ENCODE data around the gene BLCAP.

Gene BLCAP

GRCh38 chr20:37529968-37530600 is 2.4 kb upstream of the BLCAP start:
- no peak for DNase-seq (ENCODE audit: low read depth in 3 of 3)

DNA sequence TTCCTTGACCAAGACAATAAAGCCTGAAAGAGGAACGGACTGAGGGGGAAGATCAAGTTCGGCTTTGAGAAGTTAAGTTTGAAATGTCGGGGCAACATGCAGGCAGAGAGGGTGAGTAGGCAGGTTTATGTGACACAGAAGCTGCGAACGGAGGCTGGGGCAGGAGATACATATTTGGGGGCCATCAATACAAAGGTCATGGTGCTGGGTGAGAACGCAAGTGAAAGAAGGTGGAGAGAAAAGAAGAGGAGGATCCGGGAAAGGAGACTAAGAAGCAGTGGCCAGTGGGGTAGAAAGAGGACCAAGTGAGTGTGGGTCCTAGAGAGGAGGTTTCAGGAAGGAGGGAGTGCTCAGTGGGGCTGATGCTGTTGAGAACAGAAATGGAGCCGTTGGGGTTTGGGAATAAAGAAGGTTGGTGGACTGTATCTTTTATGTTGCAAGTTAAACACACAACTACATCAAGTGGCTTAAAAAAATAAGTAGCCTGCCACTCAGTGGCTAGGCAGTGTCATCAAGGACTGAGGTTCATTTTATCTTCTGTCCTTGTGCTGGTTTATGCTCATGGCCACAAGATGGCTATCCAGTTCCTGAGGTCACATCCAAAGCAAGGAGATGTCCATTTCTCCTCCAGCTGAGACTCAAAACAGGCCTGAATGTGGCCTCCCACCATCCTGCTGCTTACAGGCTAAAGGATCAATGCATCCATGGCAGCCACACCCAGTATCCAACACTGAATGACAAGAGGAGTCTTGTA is 1.7 kb upstream of the BLCAP start:
- DNase-seq (ENCODE audit: low read depth in 3 of 3), result no peak

DNA sequence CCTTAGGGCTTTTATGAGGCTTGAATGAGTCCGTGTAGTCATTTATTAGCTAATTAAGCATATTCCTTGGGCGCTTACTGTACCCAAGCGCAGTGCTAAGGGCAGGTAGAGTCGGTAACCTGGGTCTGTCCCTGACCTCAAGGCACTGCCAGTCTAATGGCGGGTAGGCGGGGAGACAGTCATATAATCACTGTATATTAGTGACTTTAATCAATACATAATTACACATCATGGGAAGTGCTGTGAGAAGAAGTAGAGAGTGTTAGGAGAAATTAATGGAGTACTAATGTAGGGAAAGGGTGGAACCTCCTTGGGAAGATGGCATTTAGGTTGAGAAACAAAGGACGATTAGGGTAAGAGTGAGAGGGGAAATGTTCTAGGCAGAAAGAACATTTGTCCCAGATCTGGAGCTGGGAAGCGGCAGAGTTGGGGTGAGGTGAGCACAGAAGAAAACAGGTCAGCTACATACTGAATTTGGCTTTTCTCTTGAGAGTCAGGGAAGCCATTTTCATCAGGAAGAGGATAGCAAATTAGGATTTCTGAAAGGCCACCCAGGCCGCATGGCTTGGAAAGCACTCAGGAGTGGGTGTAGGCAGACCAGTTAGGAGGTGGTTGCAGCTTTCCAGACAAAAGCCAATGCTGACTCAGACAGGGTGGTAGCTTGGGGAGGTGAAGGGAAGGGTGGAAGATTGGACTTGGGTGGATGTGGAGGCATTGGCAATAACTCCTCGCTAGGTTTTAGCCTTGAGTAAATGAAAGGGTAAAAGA is 954 bp upstream of the BLCAP start:
- DNase-seq (ENCODE audit: low read depth in 3 of 3), result no peak

- no peak for DNase-seq (ENCODE audit: low read depth in 3 of 3)
These were observed 638 bp downstream of the BLCAP start for GRCh38 chr20:37526839-37527637.

GRCh38 chr20:37526238-37526838 is 1.3 kb downstream of the BLCAP start:
- no peak for DNase-seq (ENCODE audit: low read depth in 3 of 3)

GRCh38 chr20:37525810-37526209 is 1.9 kb downstream of the BLCAP start:
- DNase-seq (ENCODE audit: low read depth in 3 of 3), result no peak

DNA sequence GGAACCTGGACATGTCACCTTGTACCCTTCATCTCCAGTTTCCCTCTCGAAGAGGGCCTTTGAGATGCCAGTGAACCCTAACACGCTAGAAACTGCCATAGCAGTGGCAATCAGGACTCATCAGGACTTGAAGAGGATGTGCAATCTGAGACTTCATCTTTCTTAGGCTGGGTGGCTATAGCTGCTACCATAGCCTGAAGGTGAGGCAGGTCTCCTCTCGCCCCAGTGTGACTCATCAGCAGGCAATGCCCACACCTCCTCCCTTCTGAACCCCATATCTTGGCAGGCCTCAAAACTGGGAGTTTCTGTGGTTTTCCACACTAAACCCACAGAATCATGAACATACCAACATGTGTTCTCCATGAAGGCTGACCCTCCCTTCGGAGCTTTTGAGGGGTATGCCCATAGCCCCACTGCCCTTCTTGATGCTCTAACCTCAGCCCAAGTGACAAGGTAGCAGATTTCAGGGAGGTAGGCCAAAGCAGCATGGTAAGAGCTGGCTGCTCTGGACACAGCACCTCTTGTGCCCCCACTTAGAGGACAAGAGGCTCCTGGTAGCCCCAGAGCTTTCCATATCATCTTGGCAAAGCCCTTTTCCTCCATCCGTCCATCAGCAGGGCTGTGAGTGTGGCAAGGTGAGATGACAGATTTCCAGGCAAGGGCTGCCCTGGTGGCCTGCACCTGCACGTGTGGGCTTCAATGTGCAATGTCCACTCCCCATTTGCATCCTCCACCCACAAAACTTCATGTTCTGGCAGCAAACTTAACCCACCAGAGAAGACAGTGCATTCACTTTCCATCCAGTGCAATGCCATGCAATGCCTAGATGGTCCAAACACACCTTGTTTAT is 2.6 kb downstream of the BLCAP start:
- no peak for DNase-seq (ENCODE audit: low read depth in 3 of 3)

DNA sequence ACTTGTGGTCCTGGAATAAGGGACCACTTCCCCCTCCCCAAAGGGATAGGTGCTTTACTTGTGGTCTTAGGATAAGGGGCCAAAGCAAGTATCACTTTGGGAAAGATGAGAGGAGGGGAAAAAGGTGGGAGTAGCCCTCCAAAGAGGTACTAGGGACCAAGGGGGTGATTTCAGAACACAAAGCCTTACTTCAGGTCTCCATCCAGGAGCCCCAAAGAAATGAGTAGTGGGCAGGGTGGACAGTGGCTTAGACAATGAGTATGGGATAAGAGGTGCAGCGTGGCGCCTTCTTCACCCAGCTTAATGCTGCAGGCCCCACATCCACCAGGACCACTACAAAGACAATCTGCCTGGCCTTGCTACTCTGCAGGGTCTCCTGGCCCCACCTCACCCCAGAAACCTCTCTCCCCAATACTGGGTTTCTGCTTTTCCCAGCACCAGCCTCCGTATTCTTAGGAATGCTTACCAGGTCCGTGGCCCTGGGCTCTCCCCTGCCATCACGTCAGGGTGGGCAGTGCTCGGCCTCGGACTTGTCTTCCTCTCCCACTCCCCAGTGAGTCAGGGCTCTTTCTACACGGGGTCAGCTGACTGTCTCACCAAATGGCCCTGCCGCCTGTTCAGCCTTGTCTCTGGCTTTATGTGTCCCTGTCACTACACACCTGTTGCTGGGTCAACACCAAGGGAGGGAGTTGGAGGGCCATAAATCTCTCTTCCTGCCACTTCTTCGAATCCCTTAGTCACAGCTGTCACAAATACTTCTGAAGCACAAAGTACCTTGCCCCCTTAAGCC is 3.6 kb downstream of the BLCAP start:
- DNase-seq (ENCODE audit: low read depth in 3 of 3), result no peak

GRCh38 chr20:37523012-37523391 is 4.7 kb downstream of the BLCAP start:
- DNase-seq (ENCODE audit: low read depth in 3 of 3), result no peak

DNA sequence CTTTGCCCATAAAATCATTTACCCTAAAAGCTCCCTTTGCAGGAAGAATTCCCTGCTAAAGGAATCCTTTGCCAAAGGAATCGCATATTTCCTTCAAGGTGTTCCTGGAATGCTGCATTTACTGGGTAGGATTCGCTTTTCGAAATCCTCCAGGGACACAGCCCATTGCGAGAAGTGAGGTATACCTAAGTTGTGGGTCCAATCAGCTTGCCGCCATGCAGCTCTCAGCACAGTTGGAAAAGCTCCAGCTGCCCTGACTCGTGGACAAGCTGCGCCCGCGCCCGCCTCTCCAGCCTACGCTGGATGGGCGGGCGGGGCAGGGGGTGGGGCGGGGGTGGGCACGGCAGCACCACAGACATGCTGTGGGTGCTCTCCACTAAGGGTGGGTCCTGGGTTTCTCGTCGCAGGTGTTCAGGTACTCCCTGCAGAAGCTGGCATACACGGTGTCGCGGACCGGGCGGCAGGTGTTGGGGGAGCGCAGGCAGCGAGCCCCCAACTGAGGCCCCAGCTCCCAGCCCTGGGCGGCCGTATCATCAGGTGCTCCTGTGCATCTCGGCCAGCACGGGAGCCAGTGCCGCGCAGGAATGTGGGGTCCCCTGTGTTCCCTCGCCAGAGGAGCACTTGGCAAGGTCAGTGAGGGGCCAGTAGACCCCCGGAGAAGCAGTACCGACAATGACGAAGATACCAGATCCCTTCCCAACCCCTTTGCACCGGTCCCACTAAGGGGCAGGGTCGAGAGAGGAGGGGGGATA is 5.2 kb downstream of the BLCAP start:
- DNase-seq (ENCODE audit: low read depth in 3 of 3), result no peak

GRCh38 chr20:37521061-37521771 is 6.5 kb downstream of the BLCAP start, which contains the start of gene NNAT:
NNAT (plus strand) TSS chr20:37521250; CDS start chr20:37521332, 82 bp downstream.
- no peak for DNase-seq (ENCODE audit: low read depth in 3 of 3)

- no peak for DNase-seq (ENCODE audit: low read depth in 3 of 3)
These were observed 7.2 kb downstream of the BLCAP start for GRCh38 chr20:37520419-37520955.

DNA sequence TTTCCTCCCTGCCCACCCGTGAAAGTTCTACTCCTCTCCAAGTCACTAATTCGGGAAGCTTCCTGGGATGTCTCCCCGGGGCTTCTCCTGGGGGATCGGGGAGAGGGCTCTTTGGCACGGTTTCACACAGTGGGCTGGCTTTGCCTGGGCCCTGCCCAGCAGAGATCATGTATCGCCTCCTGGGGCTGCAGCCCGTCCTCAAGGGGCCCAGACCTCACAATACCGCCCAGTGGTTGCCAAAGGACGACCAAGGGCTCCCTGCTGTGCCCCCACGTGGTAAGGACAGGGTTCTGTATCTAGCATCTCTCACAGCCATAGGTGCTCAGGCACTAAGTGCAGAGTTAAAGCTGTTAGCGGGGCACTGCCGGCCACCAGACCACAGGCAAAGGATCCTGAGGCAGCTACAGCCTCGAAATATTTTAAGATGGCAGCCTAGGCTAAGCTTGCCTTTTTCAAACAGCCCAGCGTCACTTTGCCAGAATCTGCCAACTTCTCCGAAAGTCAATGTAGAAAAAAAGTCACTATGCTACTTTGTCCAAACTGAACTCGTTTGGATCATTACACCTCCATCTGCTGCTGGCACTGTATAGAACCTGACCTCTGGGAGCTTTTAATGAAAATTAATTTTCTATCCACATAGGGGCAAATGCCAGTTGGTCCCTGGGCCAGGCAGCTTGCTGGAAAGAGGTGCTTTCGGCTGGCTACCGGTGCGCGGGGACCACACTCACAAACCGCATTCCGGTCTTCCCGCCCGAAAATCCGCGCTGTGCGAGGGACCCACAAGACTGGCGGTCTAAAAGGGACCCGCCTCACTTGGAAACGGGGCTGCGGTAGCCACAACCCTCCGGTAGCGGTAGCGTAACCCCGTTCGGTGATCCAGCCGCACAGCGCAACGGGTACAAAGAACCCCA is 7.9 kb downstream of the BLCAP start:
- no peak for DNase-seq (ENCODE audit: low read depth in 3 of 3)

- DNase-seq (ENCODE audit: low read depth in 3 of 3), result no peak
These were observed 8.8 kb downstream of the BLCAP start for GRCh38 chr20:37518606-37519507.

DNA sequence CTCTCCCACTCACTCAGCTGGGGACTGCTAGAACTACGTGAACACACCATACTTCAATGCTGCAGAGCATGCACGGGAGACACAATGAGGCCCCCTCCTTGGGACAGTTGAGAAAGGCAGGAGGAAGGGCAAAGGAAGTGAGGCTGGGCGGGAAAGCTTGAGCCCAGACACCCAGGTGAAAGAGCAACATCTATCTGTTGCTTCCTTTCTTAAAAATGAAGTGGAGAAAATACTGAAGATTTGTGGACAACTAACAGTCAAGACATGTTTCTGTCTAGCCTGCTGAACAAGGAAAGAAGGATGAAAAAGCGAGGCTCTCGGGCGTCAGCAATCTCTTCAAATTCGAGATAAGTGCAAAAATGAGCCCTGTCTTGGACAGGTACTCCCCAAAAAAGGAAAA is 9.6 kb downstream of the BLCAP start:
- DNase-seq (ENCODE audit: low read depth in 3 of 3), result no peak

Measured in stimulated activated CD4-positive, alpha-beta T cell treated with anti-CD3 and anti-CD28 coated beads, TNF-alpha, amount 100 ng/mL, for 4 hours (primary cell).